ENCODE measurements around the gene CNPPD1. TPM values are rescaled to one million over a fixed set of nuclear protein-coding genes. Genes with fewer than 3 reads are reported as not detected.

Gene CNPPD1
- total and polyA plus RNA-seq, 4 donors: 16.5 to 39.8 (median 21.6) TPM

DNA sequence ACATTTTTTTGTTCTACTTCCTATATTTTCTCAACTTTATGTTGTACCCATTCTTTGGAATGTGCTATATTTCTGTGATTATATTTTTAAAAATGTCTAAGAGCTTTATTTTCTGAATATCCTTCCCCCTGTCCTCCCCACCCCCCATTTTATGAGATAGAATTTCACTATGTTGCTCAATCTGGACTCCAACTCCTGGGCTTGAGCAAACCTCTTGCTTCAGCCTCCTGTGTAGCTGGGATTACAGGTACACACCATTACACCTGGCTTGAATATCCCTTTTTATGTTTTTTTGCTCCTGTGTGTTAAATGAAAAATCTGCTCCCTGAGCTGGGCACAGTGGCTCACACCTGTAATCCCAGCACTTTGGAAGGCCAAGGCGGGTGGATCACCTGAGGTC is 20.7 kb upstream of the CNPPD1 start (continued):
- no peak for TF ChIP-seq FOXA1 (IDR thresholded peaks at IDR 0.05)
- no peak for TF ChIP-seq MAX (IDR thresholded peaks at IDR 0.05)

DNA sequence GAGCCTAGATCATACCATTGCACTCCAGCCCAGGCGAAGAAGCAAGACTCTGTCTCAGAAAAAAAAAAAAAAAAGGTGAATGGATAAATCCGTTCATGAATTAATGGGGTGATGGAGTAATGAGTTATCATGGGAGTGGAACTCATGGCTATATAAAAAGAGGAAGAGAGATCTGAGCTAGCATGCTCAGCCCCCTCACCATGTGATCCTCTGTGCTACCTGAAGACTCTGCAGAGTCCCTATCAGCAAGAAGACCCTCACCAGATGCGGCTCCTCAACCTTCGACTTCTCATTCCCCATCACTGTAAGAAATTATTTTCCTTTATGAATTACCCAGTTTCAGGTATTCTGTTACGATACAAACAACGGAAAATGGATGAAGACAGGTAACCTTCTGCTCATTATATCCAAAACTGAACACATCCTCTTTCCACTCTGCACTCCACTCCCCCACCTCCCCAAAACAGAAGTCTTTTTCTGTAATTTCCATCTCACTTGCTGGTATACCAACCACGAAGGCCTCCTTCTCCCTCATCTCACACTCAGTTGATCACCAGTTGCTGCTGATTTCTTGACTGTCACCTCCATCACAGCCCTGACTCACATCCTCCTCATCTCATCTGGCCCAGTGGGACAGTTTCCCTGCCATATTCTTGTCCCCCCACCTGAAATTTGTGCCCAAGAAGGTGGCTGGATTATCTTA is 10.2 kb upstream of the CNPPD1 start:
- TF ChIP-seq FOXA1 (IDR thresholded peaks at IDR 0.05): no peak
- TF ChIP-seq, protein P1, sequence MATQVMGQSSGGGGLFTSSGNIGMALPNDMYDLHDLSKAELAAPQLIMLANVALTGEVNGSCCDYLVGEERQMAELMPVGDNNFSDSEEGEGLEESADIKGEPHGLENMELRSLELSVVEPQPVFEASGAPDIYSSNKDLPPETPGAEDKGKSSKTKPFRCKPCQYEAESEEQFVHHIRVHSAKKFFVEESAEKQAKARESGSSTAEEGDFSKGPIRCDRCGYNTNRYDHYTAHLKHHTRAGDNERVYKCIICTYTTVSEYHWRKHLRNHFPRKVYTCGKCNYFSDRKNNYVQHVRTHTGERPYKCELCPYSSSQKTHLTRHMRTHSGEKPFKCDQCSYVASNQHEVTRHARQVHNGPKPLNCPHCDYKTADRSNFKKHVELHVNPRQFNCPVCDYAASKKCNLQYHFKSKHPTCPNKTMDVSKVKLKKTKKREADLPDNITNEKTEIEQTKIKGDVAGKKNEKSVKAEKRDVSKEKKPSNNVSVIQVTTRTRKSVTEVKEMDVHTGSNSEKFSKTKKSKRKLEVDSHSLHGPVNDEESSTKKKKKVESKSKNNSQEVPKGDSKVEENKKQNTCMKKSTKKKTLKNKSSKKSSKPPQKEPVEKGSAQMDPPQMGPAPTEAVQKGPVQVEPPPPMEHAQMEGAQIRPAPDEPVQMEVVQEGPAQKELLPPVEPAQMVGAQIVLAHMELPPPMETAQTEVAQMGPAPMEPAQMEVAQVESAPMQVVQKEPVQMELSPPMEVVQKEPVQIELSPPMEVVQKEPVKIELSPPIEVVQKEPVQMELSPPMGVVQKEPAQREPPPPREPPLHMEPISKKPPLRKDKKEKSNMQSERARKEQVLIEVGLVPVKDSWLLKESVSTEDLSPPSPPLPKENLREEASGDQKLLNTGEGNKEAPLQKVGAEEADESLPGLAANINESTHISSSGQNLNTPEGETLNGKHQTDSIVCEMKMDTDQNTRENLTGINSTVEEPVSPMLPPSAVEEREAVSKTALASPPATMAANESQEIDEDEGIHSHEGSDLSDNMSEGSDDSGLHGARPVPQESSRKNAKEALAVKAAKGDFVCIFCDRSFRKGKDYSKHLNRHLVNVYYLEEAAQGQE (IDR thresholded peaks at IDR 0.05): no peak
- no peak for TF ChIP-seq CTCF (IDR thresholded peaks at IDR 0.05; ENCODE audit: low read depth, low read length, missing input control)
- no peak overlapping the region for H3K27ac ChIP-seq (ENCODE audit: low read depth in 1 of 2, low read length in 2 of 2)

DNA sequence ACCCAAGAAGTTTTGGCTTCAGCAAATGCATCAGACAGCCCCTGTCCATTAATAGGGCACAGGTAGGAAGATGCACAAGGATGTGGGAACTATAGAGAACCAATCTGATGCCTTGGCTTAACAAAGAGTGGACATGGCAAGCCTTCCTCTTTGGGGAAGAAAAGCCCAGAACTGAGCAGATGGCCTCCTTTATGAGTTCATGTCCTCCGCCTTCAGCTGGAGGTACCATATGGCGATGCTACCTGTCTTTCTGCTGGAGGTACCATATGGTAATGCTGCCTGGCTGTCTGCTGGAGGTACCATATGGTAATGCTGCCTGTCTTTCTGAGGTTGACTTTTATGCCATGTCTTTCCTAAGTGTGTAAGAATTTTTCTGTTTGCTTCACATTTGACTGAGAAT is 7.4 kb upstream of the CNPPD1 start:
- peak; percentile 20 for DNase-seq (ENCODE audit: low spot score)
- no peak overlapping the region for H3K4me3 ChIP-seq (ENCODE audit: low read depth in 1 of 3, low read length in 3 of 3)
- H3K27ac ChIP-seq (ENCODE audit: low read depth in 1 of 2, low read length in 2 of 2): no peak overlapping the region
- peaks cover 0 to 9% (median 6%) of the 10 kb centered on the region in 4 donors for H3K4me1 ChIP-seq (ENCODE audit: control insufficient read depth in 4 of 4, insufficient read depth in 4 of 4, low read length in 3 of 4)
- H3K27me3 ChIP-seq (ENCODE audit: control insufficient read depth in 4 of 4, insufficient read depth in 4 of 4, low read length in 3 of 4): no peaks in the 10 kb centered on the region
- H3K36me3 ChIP-seq (ENCODE audit: control insufficient read depth in 4 of 4, insufficient read depth in 3 of 4, low read depth in 1 of 4, low read length in 3 of 4): peaks cover 16 to 48% (median 38%) of the 10 kb centered on the region in 4 donors
- no peaks in the 10 kb centered on the region for H3K9me3 ChIP-seq (ENCODE audit: control insufficient read depth in 4 of 4, low read length in 3 of 4)
- no peak overlapping the region for H3K9ac ChIP-seq (ENCODE audit: low read depth in 1 of 2, low read length in 2 of 2)
- 97% methylated on average over 2 of the region's 2 CpGs for WGBS
- TF ChIP-seq, protein P1 (IDR thresholded peaks at IDR 0.05): no peak
- no peak for TF ChIP-seq RAD21 (IDR thresholded peaks at IDR 0.05)
- TF ChIP-seq HNF4G (IDR thresholded peaks at IDR 0.05): no peak
- TF ChIP-seq MAX (IDR thresholded peaks at IDR 0.05): no peak
- TF ChIP-seq, protein P2, sequence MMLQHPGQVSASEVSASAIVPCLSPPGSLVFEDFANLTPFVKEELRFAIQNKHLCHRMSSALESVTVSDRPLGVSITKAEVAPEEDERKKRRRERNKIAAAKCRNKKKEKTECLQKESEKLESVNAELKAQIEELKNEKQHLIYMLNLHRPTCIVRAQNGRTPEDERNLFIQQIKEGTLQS (IDR thresholded peaks at IDR 0.05): no peak
- no peak for TF ChIP-seq RXRA (IDR thresholded peaks at IDR 0.05)
- TF ChIP-seq FOXA1 (IDR thresholded peaks at IDR 0.05): no peak
- TF ChIP-seq YY1 (IDR thresholded peaks at IDR 0.05): no peak
- no peak for TF ChIP-seq SP1 (IDR thresholded peaks at IDR 0.05)
- no peak for TF ChIP-seq FOXA2 (IDR thresholded peaks at IDR 0.05)
- TF ChIP-seq GABPA (IDR thresholded peaks at IDR 0.05 in 1 of 2, conservative IDR thresholded peaks at IDR 0.05 in 1 of 2): no peak
- no peak for TF ChIP-seq ZBTB33 (IDR thresholded peaks at IDR 0.05)
- TF ChIP-seq EGR1 (IDR thresholded peaks at IDR 0.05; ENCODE audit: low read depth in 2 of 2): no peak
- no peak for TF ChIP-seq HNF4A (conservative IDR thresholded peaks at IDR 0.05)

More for the DNA sequence above, 10.2 kb upstream of the CNPPD1 start:
- Histone ChIP-seq H3K27me3 (ENCODE audit: control insufficient read depth in 4 of 4, insufficient read depth in 4 of 4, low read length in 3 of 4) (no peaks in the 10 kb centered on the region), H3K4me1 (ENCODE audit: control insufficient read depth in 4 of 4, insufficient read depth in 4 of 4, low read length in 3 of 4) (no peaks in the 10 kb centered on the region), H3K36me3 (ENCODE audit: control insufficient read depth in 4 of 4, insufficient read depth in 3 of 4, low read depth in 1 of 4, low read length in 3 of 4) (peaks cover 14 to 28% (median 22%) of the 10 kb centered on the region in 4 donors), H3K9ac (ENCODE audit: low read depth in 1 of 2, low read length in 2 of 2) (no peak overlapping the region), H3K4me3 (ENCODE audit: low read depth in 1 of 3, low read length in 3 of 3) (no peak overlapping the region), H3K9me3 (ENCODE audit: control insufficient read depth in 4 of 4, low read length in 3 of 4) (no peaks in the 10 kb centered on the region)
- peak; percentile 21 for DNase-seq (ENCODE audit: low spot score)
- WGBS: 94% methylated on average over 7 of the region's 7 CpGs

Data from liver (tissue), 9 donors.